PFSK-1 (cell line): ENCODE data around the gene TGFBR3L.

Experiments used
- FOXP2 ChIP-seq: optimal IDR thresholded peaks from 2 replicates; pipeline ENCODE3; 2011; ENCODE audit warnings: borderline replicate concordance, control low read depth, inconsistent platforms; ENCODE audit not compliant: insufficient read depth; ENCODE audit errors: extremely low read length, extremely low read depth
- POLR2AphosphoS5 ChIP-seq: IDR thresholded peaks from 2 replicates; pipeline ENCODE4 v1.6.1; 2012; ENCODE audit warnings: low read depth, mild to moderate bottlenecking, control low read depth, low read length, moderate library complexity
- REST ChIP-seq, 2 experiments: IDR thresholded peaks; 2 replicates each; pipeline versions ENCODE4 v1.6.1 to v1.8.0; 2011 to 2012; ENCODE audit warnings: low read depth in 2 of 2, low read length in 2 of 2, control low read depth in 1 of 2, inconsistent platforms in 1 of 2, mild to moderate bottlenecking in 1 of 2, moderate library complexity in 1 of 2; ENCODE audit not compliant: insufficient read depth in 1 of 2
- SIN3A ChIP-seq: IDR thresholded peaks from 2 replicates; pipeline ENCODE4 v1.6.1; 2012; ENCODE audit warnings: mild to moderate bottlenecking, low read length, moderate library complexity, borderline replicate concordance; ENCODE audit not compliant: insufficient read depth
- TAF1 ChIP-seq: IDR thresholded peaks from 2 replicates; pipeline ENCODE4 v1.6.1; 2012; ENCODE audit warnings: low read length, control low read depth, borderline replicate concordance; ENCODE audit not compliant: insufficient read depth

GRCh38 chr19:7944177-7944761 is 29.6 kb downstream of the TGFBR3L start:
- TF ChIP-seq TAF1 (no peak), REST (IDR thresholded peaks at IDR 0.05; ENCODE audit: insufficient read depth in 1 of 2, low read depth in 2 of 2, low read length in 2 of 2) (peak in 1 of 2 experiments; percentile 81; a peak in 1 of 4 replicates), POLR2AphosphoS5 (peak; percentile 14; the same call in 1 of the 2 replicates), SIN3A (peak; percentile 86; the same call in 1 of the 2 replicates), FOXP2 (no peak)
